Prostate gland (tissue), 2 donors: ENCODE measurements around the gene ZCCHC10. TPM values are rescaled to one million over a fixed set of nuclear protein-coding genes. Genes with fewer than 3 reads are reported as not detected.

Source experiments
- DNase-seq: peaks from one replicate; pipeline ENCODE4 v3.0.0-alpha.2; 2019; ENCODE audit warnings: low spot score
- H3K27ac ChIP-seq, 2 donors: fragments of 200-600 bp; sonication (generic); 2 replicates each; pipeline ENCODE4 v1.5.1; 2017 to 2019
- H3K27me3 ChIP-seq: fragments of 200-600 bp; sonication (generic); replicated peaks from 2 replicates; pipeline ENCODE4 v1.5.1; 2019; ENCODE audit not compliant: insufficient read depth
- H3K36me3 ChIP-seq, 2 donors: fragments of 200-600 bp; sonication (generic); 1 replicate in 1 of 2; 2 replicates in 1 of 2; pipeline versions ENCODE4 v1.5.1 to v1.8.1; 2017 to 2019
- H3K4me1 ChIP-seq: fragments of 200-600 bp; sonication (generic); replicated peaks from 2 replicates; pipeline ENCODE4 v1.5.1; 2019
- H3K4me3 ChIP-seq, 2 donors: fragments of 200-600 bp; sonication (generic); 2 replicates each; pipeline ENCODE4 v1.5.1; 2017 to 2019
- H3K9me3 ChIP-seq: fragments of 200-600 bp; sonication (generic); 2 replicates; pipeline ENCODE4 v1.5.1; 2017
- POLR2A ChIP-seq: fragments of 450-650 bp; IDR thresholded peaks from one replicate; pipeline ENCODE4 v1.6.1; 2016; ENCODE audit warnings: antibody characterized with exemption, mild to moderate bottlenecking
- POLR2AphosphoS5 ChIP-seq: sonication (generic); formaldehyde crosslinking; IDR thresholded peaks from one replicate; pipeline ENCODE4 v1.6.1; 2017; ENCODE audit warnings: antibody characterized with exemption
- WGBS: methylation state at CpG from one replicate; pipeline ENCODE4 v1.1.5; 2018; 5-methylcytosine and 5-hydroxymethylcytosine counted together
- intact Hi-C: fragments of 100-400 bp; cut with DNase I; formaldehyde crosslinking; loops from one replicate; pipeline ENCODE4 v1.14.2; 2022
- total RNA-seq, 2 donors: library from RNA; depleted of rRNA; stranded (reverse); fragments of >200 nt; gene quantifications; one replicate each; pipeline ENCODE4 v1.1.0, GENCODE V29; 2016
- TF ChIP-seq, protein P1 (sequence below), 4 experiments: fragments of 200-600 bp in 2 of 4; fragments of 450-650 bp in 2 of 4; sonication (generic) in 2 of 4; IDR thresholded peaks; 1 replicate in 3 of 4; 2 replicates in 1 of 4; pipeline ENCODE4 v1.5.1; 2016 to 2019; ENCODE audit warnings: antibody characterized with exemption in 4 of 4, mild to moderate bottlenecking in 2 of 4, moderate library complexity in 2 of 4

The ZCCHC10 gene
- total RNA-seq: 10 to 100 TPM in 1 of 2 donors, 1 to 10 TPM in 1; 7.8 to 10.5 TPM

GRCh38 chr5:133025804-133026663 is at the start of gene ZCCHC10:
Gene ZCCHC10, minus strand, starts transcription at chr5:133026549. Its CDS starts 12 bp downstream, at chr5:133026537.
- Histone ChIP-seq H3K36me3 (no peaks in the 10 kb centered on the region), H3K4me1 (peaks cover 3% of the 10 kb centered on the region), H3K27me3 (no peaks in the 10 kb centered on the region), H3K9me3 (no peaks in the 10 kb centered on the region), H3K27ac (peak within 1 kb of the TSS; percentile 88 to 97), H3K4me3 (peak within 1 kb of the TSS; percentile 74 to 94)
- WGBS: under 1% methylated on average over 49 of the region's 53 CpGs
- DNase-seq: peak; percentile 91
- intact Hi-C loops: no loop called here
- TF ChIP-seq, protein P1, sequence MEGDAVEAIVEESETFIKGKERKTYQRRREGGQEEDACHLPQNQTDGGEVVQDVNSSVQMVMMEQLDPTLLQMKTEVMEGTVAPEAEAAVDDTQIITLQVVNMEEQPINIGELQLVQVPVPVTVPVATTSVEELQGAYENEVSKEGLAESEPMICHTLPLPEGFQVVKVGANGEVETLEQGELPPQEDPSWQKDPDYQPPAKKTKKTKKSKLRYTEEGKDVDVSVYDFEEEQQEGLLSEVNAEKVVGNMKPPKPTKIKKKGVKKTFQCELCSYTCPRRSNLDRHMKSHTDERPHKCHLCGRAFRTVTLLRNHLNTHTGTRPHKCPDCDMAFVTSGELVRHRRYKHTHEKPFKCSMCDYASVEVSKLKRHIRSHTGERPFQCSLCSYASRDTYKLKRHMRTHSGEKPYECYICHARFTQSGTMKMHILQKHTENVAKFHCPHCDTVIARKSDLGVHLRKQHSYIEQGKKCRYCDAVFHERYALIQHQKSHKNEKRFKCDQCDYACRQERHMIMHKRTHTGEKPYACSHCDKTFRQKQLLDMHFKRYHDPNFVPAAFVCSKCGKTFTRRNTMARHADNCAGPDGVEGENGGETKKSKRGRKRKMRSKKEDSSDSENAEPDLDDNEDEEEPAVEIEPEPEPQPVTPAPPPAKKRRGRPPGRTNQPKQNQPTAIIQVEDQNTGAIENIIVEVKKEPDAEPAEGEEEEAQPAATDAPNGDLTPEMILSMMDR (IDR thresholded peaks at IDR 0.05): no peak
- TF ChIP-seq POLR2A (peak; percentile 86), POLR2AphosphoS5 (peak; percentile 92)

GRCh38 chr5:133075572-133076536 is 49.5 kb upstream of the ZCCHC10 start:
- WGBS: 85% methylated on average over 7 of the region's 7 CpGs
- Histone ChIP-seq H3K9me3 (no peaks in the 10 kb centered on the region), H3K36me3 (no peaks in the 10 kb centered on the region), H3K27ac (no peak overlapping the region), H3K4me1 (no peaks in the 10 kb centered on the region), H3K27me3 (no peaks in the 10 kb centered on the region), H3K4me3 (no peak overlapping the region)
- TF ChIP-seq POLR2AphosphoS5 (no peak), POLR2A (no peak)
- TF ChIP-seq, protein P1 (IDR thresholded peaks at IDR 0.05): no peak
- no peak for DNase-seq
- intact Hi-C loops: no loop called here

GRCh38 chr5:133072021-133072420 is 45.7 kb upstream of the ZCCHC10 start:
- no peaks in the 10 kb centered on the region for H3K4me1 ChIP-seq
- no peak for DNase-seq
- peaks cover 0 to 2% of the 10 kb centered on the region in 2 donors for H3K36me3 ChIP-seq
- no peak overlapping the region for H3K27ac ChIP-seq
- 91% methylated on average over 4 of the region's 4 CpGs for WGBS
- intact Hi-C loops: no loop called here
- no peak overlapping the region for H3K4me3 ChIP-seq
- no peaks in the 10 kb centered on the region for H3K27me3 ChIP-seq
- no peaks in the 10 kb centered on the region for H3K9me3 ChIP-seq
- TF ChIP-seq, protein P1 (IDR thresholded peaks at IDR 0.05): no peak
- TF ChIP-seq POLR2A (no peak), POLR2AphosphoS5 (no peak)

DNA sequence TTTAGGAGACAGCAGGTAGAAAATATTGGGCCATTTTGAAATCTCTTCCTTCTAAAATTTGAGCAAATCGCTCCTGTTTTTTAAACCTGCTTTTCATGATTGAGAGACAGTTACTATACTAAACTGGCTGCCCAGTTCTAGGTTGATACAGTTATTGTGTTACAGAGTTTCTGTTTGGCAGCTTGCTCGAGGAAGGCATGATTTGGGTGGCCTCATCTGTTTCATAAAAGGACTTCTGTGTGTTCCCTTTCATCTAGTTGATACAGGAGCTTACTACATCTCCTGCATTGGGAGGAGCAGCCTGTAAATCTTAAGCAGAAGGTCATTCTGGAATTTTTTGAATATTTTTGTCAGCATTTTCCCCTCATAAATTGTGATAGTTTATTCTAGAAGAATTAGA is 39.7 kb upstream of the ZCCHC10 start:
- Histone ChIP-seq H3K4me3 (no peak overlapping the region), H3K27me3 (no peaks in the 10 kb centered on the region), H3K27ac (peak overlapping the region in 1 of 2 donors; percentile 19), H3K9me3 (no peaks in the 10 kb centered on the region), H3K36me3 (peaks cover 0 to 2% of the 10 kb centered on the region in 2 donors), H3K4me1 (no peaks in the 10 kb centered on the region)
- intact Hi-C loops: no loop called here
- no peak for TF ChIP-seq POLR2A
- TF ChIP-seq, protein P1 (IDR thresholded peaks at IDR 0.05): no peak
- TF ChIP-seq POLR2AphosphoS5: no peak
- WGBS: 55% methylated on average over 2 of the region's 2 CpGs
- no peak for DNase-seq
